HG03439 (cell line): ENCODE results near the gene MCF2L2.
"Not testable (repeated sequence)": the region's sequence is repeated elsewhere in the genome, so short reads cannot be mapped to it uniquely, and the experiment has no call there.

Experiments used
- ATAC-seq: cut with Tn5 transposase; IDR thresholded peaks from one replicate; pipeline ENCODE4 v1.9.1; 2021; ENCODE audit warnings: mild to moderate bottlenecking, moderate library complexity; ENCODE audit not compliant: unreplicated experiment

Gene MCF2L2

DNA sequence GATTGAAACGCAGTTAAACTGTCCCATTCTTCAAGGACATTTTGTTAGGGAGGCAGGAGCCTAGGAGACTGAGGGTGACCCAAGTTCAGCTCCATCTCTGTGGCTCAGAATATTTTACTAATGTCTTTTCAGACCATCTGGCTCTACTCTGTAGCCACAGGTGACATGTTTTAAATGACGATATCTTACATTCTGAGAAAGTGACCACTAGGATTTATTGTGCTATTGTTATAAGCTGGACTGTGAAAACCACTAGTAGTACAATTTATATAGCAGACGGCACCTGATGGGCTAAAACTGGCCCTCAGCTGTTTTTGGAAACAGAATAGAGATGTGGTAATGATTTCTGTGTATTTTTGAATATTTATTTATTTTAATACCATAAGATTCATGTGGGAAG, 55.5 kb downstream of the MCF2L2 start:
- ATAC-seq: no peak

DNA sequence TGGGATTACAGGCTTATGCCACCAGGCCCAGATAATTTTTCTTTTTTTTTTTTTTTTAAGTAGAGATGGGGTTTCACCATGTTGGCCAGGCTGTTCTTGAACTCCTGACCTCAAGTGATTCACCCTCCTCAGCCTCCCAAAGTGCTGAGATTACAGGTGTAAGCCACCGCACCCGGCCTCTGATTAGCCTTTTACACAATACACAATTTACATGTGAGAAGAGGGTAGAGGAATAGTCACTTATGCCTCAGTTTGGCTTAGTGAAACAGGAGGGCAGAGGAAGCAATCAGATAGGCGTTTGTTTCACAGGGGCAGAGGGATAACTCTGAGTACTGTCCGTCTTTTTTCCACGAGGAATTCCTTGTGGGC, 56.8 kb downstream of the MCF2L2 start:
- not testable (repeated sequence) for ATAC-seq

DNA sequence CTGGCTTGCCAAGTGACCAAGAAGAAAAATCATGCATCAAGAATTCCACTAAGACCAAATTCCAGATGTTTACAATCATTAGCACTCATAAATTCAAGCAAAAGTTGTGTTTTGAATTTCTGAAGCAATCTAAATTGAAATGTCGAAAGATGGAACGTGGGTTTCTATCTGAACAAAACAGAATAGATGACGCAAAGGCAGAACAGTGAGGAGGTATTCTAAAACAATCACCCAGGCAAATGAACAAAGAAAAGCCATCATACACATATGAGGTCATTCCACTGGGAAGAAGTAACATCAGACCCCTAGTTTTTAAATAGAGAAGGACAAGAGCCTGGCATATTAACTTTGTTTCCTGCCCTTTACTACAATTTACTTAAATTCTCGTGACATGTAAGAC, 58.0 kb downstream of the MCF2L2 start:
- ATAC-seq: no peak

DNA sequence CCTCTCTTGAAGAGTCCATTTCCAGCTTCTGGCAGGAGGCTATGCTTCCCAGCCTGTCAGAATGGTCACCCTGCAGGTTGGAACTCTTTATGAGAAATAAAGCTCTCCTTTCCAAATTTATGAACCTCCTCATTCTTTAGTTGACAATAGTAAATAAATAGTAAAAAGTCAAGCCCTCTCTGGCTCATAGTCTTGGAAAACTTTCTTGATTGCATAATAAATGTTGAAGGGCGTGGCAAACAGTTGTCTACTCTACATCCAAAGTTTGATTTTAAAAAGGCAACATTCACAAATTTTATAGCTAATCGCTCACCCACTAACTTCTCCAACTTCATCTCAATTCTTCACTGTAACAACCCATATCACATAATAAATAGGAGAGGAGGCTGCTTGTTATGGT, 58.8 kb downstream of the MCF2L2 start:
- ATAC-seq: no peak

DNA sequence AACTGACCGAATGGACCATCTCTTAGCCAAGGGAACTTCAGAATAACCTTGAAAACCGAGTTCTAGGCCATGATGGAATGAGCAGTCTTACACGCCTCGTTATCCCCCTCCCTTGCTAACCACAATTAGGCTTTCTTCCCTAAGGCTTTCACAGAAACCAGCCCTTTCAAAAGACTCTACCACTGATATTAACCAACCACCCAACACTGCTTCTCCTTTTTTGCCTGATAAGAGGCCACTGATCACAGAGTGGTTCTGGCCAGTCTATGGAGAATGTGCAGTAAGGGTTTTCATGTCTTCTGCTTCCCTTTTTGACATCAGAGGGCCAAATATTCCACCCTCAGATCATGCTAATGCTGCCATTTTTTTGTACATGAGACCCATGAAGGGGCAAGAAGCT, 59.3 kb downstream of the MCF2L2 start:
- no peak for ATAC-seq

DNA sequence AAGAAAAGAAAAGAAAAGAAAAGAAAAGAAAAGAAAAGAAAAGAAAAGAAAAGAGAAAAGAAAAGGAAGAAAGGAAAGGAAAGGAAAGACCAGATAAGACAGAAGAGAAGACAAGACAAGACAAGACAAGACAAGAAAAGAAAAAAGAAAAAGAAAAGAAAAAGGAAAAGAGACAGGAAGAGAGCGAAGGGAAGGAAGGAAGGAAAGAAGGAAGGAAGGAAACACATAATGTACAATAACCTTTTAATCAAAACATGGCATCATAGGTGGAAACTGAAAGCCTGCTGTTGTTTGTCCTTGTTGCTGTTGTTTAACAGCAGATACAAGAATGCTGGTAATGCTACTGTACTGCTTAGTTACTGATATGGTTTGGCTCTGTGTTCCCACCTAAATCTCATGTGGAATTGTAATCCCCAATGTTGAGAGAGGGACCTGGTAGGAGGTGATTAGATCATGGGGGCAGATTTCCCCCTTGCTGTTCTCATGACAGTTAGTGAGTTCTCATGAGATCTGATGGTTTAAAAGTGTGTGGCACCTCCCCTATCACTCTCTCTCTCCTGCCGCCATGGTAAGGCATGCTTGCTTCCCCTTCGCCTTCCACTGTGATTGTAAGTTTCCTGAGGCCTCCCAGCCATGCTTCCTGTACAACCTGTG, 67.3 kb downstream of the MCF2L2 start:
- ATAC-seq: no peak

DNA sequence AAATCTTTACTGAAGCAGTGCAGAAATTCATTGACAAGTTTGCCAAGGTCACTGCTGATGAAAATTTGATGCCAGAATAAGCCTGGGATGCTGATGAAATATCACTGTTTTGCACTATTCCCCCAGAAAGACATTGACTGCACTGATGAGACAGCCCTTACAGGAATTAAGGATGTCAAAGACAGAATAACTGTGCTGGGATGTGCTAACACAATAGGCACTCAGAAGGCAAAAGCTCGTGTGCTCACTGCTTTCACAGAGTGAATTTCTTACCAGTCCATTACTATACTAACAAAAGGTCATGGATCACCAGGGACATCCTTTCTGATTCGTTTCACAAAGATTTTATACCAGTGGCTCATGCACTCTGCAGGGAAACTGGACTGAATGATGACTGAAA, 69.4 kb downstream of the MCF2L2 start:
- ATAC-seq: no peak

DNA sequence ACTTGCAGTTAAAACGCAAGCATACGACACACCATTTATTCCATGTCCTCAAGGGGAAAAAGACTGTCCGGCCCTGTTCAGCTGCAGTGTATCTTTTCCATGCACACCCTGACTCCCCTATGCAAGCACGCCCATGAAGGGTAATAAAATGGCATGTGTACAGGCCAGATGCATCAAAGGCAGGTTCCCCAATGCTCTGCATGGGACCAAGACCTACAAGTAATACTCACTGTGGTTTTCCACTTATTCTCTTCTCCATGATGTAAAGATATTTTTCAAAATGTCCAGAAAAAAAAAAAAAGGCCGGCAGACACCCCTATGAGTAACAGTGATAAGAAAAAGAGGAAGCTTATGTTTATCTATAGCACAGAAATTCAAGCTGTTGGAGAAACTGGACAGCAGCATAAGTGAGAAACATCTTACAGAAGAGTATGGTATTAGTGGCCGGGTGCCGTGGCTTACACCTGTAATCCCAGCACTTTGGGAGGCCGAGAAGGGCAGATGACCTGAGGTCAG, 70.8 kb downstream of the MCF2L2 start:
- no peak for ATAC-seq

DNA sequence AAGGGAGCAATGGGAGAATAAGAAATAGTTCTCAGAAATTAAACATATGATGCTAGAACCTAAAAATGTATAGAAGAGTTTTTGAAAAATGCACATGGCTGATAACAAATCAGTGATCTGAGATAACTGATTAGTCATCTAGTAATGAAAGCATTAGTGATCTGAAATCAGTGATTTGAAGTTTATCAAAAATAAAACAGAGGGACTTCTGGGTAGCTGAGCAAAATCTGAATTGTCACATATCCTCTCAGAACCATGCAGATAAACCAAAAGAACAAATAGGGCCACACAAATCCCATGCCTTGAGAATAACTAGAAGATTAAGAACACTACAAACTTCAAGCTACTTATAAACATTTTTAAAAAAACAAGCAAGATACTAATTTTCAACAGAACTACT, 71.5 kb downstream of the MCF2L2 start:
- ATAC-seq: no peak

DNA sequence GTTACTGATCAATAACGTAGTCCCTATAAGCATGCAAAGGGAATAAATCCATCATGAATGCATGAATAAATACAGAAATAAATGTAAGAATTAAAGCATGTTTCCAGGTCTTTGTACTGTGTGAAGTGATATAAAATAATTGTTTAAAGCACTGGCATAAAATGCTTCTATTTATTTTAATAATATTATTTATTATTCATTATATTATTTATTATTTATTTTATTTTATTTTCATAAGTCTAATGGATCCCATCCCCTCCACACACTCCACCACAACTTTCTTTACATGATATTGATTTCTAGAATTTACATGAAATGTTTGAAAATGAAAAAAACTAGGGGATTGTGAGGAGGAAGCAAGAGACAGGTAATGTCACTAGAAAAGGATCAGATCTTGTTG, 73.5 kb downstream of the MCF2L2 start:
- ATAC-seq: no peak

DNA sequence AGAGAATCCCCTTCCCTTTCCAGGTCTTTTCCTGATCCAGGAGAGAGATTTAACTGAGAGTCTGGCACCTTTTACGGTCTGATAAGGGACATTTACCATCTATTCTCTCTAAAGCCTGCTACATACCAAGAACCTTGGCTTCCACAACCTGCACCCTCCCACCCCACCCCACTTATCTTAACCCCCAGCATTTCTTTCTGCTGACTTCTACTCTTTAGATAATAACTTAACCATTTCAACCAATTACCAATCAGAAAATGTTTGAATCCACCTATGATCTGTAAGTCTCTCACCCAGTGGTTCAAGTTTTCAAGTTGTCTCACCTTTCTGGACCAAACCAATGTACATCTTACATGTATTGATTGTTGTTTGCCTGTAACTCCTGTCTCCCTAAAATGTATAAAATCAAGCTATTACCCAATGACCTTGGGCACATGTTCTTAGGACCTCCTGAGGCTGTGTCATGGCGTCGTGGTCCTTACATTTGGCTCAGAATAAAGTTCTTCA, 74.0 kb downstream of the MCF2L2 start:
- no peak for ATAC-seq

DNA sequence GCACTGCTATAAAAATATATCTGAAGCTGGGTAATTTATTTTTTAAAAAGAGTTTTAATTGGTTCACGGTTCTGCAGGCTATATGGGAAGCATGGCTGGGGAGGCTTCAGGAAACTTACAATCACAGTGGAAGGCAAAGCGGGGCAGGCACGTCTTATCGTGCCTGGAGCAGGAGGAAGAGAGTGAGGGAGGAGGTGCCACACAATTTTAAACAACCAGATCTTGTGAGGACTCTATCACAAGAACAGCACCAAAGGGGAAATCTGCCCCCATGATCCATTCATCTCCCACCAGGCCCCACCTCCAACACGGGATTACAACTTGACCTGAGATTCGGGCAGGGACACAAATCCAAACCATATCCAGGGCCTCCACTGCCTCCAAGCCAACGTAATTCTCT, 75.0 kb downstream of the MCF2L2 start:
- no peak for ATAC-seq

DNA sequence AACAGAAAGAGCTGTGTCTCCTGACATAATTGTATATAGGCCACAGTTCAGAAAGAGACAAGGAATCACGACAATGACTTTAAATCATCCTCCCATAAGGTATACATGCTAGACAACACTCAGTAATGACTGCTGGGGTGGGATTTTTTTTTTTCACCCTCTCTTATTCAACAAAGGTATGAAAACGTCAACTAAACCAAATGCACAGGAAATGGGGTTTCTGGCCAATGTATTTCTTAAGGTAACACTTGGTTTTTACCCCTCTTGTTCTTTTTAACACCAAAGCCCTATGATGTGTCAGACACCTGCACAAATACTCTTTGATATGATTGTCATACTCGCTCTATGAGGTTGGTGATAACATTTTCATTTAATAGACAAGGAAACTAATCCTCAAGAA, 78.3 kb downstream of the MCF2L2 start:
- ATAC-seq: no peak

DNA sequence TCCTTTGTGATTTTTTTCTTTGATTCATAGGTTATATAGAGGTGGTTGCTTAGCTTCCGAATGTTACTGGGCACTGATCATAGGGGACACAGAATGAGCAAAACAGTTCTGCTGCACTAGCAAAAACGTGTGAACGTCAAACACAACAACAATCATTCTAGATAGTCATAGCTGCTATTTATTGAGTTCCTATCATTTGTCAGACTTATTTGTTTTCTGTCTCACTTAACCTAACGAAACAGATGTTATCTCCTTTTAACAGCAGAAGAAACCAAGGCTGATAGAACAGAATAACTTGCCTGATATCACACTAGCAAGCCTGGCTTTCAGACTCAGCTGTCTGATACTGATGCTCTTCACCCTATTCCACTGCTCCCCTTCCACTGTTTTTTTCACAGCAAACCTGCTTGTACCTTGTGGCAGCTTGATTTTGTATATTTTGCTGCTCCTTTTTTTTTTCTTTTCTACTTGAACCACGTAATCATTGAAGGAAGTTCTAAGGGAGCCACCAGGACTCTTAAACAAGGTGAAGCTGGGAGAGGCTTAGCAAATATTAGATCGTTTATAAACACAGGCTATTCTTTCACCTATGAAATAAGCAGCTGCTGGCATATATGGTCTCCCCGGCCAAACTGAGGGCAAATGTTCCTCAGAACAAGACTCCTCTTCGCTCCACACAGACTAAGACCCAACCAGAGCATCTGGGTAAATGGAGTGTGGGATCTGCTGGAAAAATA, 78.8 kb downstream of the MCF2L2 start:
- no peak for ATAC-seq

DNA sequence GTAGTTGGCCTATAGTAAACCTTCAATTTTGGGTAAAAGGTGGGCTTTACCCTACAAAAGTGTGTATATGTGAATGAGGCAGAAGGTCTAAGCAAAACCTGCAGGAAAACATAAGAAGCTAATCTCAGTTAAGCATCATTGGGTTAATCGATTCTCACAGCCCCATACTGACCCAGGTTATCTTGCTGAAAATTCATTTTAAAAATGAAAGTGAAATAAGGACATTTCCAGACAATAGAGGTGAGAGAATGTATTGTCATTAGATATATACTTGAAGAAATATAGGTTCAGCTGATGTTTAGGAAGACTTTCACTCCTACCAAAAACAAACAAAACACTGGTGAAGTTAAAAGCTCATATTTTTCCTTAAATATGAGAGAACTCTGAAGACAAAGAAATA, 85.6 kb downstream of the MCF2L2 start:
- ATAC-seq: no peak

DNA sequence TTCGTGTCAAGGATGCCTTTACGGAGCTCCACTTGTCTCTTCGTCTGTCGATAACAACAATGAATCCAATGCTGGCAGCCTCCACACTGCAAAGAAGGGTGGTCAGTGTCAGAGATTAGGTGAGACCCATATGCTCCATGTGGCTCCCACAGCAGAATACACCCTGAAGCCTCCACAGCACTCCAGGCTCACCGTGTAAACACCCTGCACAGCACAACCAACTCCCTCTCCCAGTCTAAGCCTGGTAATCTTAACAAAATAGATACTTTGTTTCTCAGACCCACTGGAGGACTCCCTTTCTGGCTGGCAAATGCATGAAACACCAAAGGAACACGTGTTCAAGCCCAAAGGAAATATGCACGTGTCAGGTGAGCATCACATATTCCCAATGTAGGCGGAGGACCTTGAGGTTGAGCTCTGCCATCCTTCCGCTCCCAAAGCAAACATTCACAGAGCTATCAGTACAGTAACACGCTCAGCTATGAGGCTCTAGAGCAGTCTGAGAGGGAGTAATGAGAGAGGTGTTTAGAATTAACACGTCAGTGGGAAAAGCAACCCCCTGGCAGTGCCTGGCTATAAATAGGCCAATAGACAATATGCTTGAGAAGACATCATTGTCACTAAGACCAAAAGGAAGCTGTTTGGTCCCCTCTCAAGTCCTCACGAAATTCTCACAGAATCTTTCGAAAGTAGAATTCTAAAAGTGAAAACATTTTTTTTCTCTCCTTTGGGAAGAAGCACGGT, 86.7 kb downstream of the MCF2L2 start:
- ATAC-seq: no peak

DNA sequence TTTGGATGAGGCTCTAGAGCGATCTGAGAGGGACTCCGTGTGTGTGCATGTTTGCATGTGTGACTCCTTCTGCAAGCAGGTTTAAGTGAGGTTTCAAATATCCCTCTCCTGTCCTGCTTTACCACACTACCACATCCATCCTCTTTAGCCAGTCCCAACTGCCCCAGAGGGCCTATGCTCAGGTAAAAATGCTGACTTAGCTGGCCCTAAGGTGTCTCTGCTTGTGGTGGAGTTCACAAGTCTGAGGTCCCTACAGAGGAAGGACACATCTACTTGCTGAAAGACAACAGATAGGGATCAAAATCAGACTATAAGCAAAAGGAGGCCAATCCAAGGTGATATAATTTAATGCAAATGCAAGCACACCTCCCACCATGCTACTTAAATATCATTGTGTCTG, 88.2 kb downstream of the MCF2L2 start:
- ATAC-seq: no peak

DNA sequence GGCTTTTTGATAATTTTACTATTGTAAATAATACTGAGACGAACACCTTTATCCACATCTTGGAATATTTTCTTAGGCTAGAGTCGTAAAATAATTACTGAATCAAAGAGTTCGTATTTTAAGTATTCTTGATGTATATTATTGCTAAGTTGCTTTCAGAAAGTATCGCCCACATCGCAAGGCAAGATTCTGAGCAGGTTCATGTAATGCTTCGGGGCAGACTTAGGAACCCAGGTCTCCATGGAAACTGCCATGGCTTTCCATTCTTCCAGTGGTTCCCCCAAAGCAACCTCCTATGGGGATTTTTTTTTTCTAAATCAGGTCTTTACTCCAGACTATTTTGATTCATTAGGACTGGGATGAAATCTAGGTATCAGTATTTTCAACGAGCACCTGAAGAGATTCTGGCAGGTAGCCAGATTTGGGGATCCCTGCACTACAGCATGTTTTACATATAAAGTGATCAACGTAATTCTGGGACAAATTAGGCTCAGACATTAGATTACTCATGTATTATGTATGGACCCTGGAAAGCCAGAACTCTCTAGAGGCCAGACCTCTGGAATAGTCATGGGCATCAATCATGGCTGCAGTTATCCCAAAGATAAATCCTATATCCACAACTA, 88.8 kb downstream of the MCF2L2 start:
- ATAC-seq: no peak

DNA sequence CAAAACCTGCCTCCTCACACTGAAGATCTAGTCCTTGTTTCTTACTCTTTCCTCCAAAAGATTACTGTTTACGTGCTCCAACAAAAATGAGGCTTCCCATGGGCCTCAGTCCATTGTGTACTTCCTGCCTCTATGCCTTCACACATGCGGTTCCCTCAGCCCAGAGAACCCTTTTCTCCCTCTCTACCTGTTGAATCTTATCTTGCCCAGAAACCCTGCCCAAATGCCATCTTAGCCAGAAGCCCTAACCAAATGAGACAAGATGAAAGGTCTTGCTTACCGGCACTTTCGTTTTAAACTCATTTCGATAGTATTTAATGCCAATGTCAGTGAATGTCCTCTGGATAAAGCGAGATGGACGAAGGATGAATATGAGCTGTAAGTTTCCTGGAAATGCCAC, 89.9 kb downstream of the MCF2L2 start:
- ATAC-seq: no peak

DNA sequence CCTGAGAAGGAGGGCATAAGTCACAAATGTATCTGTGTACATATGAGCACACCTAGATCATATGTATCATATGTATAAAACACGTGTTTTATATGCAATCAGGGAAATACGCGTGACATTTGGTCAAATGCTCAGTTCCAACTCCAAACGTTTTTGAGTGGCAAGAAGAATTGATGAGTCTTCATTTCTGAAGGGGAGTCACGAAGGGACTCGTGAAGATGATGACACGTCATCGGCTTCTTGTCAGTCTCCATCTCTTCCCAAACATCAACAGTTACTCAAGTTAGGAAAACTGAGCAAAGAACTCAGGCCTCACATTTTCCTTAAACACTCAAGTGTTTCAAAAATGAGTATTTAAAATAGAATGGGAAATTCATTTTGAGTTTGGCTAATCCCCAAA, 95.9 kb downstream of the MCF2L2 start:
- no peak for ATAC-seq

DNA sequence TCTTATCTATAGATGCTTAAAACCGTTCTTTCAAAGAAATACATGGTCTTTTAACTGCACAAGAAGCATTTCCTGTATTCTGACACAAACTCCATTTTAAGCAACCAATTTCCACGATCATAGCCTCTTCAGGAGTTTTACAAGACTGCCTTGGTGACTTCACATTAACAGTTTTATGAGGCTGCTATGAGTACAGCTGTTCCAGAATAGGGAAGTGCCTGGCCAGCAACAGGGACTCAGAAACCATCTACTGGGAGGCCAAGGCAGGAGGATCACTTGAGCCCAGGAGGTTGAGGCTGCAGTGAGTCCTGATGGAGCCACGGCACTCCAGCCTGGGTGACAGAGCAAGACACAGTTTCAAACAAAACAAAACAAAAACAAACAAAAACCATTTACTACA, 96.9 kb downstream of the MCF2L2 start:
- ATAC-seq: no peak
